NCI-H1417 (cell line): ENCODE results near the gene RBPMS2.
"Not testable (repeated sequence)": the region's sequence is repeated elsewhere in the genome, so short reads cannot be mapped to it uniquely, and the experiment has no call there.

Experiments
- DNase-seq, 3 experiments: peaks; one replicate each; lab custom pipeline; 2025; lab: John Stamatoyannopoulos, UW

Gene RBPMS2

DNA sequence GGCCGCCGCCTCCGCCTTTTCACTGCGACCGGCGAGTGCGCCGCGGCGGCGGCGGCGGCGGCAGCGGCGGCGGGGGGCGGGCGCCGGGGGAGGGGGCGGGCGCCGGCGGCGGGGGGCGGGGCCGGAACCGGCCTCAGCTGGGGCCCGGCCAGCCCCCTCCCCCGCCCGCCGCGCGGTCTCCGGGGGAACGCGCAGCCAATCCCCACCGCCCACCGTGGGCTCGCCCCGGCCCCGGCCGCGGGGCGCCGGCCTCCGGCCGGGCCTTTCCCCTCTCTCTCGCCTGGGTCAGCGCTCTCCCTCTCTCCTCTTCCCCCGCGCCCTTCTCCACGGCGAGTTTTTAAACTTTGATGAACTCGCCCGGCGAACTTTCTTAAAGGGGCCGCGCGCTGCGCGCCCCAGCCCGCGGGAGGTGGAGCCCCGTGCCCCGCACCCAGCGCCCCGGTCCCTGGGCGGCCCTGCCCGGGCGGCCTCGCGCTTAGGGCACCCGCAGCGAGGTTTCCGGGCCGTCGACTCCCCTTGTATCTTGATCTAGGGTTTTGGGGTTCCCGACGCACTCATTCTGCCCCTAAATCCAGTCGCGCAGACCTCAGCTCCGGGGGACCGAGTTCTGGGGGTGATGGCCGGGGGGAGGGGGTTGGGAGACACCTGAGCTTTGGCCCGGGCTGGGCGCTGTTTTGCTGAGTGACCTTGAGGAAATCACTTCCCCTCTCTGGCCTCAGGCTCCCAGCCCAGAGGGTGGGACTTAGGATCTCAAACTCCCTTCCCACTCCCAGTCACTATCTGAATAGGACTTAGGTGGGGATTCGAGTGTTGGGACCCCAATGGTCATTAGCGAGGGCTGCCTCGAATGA, at the start of gene RBPMS2:
Gene RBPMS2, minus strand, starts transcription at position 39 of the 851 bp plus-strand sequence. CDS start 270 bp downstream, outside the sequence.
- peak in 2 of 3 experiments; percentile 46 to 59 for DNase-seq

DNA sequence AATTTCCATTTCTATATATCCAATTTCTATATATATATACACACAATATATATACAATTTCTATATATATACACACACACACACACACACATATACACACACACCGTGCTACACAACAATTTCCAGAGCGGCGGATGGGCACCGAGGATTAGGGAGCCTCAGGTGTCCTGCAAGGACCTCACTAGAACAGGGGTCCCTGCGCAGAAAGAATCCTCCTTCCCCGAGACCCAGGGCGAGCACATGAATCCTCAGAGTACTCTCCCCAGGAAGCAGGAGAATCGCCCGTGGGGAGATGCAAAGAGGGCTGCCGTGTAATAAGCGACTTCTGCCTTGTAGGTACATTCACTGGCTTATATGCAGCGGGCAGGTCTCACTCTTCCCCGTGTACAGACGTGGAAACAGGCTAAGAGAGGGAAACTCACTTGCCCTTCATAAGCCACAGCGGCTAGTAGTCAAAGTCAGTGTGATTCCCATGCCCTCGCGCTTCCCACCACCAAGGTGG, 49.6 kb upstream of the RBPMS2 start:
- no peak for DNase-seq

DNA sequence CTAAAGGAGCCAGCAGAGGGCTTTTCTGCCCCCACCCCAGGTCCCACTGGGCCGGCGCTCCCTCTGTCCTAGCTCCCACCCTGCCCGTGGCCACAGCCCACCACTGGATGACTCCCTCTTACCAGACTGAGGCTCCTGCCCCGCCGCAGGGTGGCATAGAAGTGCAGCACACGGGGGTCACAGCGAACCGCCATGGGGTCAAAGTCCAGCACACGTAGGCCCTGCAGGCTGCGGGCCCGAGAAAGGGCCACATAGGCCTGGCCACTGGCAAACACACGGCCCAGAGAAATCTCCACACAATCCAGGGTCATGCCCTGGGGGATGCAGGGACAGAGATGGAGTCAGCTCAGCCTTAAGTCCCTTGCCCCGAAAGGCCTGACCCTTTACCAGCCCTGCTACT, 41.1 kb upstream of the RBPMS2 start:
- DNase-seq = no peak

DNA sequence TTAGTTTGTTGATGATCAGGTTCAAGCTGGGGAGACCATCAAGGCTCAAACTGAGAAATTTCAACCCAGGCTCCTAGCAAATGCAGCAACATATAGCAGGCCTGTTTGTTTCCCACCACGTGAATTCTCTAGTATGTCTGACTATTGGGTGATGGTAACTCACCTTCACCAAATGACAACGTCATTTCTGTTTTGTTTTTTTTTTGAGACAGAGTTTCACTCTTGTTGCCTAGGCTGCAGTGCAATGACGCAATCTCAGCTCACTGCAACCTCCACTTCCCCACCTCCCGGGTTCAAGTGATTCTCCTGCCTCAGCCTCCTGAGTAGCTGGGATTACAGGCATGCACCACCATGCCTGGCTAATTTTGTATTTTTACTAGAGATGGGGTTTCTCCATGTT, 39.6 kb upstream of the RBPMS2 start:
- DNase-seq = not testable (repeated sequence)

DNA sequence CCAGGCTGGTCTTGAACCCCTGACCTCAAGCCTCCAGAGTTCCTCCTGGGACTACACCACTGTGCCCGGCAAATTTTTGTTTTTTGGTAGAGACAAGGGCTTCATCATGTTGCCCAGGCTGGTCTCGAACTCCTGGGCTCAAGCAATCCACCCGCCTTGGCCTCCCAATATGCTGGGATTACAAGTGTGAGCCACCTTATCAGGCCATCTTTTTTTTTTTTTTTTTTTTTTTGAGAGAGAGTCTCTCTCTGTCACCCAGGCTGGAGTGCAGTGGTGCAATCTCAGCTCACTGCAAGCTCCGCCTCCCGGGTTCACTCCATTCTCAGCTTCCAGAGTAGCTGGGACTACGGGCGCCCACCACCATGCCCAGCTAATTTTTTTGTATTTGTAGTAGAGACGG, 38.9 kb upstream of the RBPMS2 start:
- DNase-seq = not testable (repeated sequence)

DNA sequence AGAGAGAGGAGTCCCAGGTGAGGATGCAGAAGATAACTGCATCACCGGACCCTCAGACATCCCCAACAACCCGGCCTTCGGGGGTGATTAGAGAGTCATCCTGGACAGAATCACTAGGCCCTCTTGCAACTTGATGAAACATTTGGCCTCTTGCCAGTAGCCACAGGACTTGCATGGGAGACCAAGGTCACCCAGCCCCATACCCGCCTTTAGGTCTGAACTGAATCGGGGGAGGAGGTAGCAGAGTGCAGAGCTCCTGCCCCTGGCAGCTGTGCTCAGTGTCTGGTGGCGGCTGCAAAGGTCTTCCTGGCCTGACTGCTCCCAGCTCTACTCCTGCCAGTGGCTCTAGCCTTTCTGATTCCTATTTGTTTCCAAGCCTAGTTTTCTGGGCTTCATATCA, 37.7 kb upstream of the RBPMS2 start:
- DNase-seq = peak in 1 of 3 experiments; percentile 25

DNA sequence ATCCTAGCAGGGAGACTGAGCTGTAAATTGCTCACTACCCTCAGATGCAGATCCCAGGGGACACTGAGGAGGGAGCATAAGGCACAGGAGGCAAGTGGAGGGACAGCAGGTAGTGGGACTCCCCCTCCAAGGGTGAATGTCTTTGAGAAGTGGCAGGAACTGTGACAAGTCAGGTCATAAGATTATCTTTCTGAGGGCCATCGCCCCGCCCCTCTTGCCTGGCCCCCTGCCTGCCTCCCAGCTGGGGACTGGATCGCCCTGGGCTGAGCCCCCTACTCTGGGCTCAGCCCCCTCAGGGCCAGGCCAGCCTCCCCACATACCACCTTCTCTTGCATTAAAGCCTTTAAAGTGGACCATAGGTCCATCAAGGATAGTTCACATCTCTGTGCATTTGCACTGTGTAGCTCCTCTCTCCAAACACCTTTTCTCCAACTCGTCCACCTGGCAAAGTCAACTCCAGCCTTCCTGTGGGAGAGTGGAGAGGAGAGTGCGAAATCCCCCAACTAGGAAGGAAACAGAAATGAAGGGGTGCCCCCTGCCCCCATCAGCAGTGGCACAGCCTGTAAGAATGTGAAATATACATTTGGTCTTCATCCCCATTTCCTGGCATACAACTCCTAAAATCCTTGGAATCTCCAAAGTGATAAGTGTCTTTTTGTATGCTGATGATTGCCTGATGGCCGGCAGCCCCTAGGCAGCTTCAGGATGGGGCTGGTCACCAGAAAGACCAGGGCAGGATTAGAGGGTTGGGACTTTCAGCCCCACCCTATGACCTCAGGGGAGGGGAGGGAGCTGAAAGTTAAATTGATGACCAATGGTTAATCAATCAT, 35.3 kb upstream of the RBPMS2 start:
- DNase-seq = no peak

DNA sequence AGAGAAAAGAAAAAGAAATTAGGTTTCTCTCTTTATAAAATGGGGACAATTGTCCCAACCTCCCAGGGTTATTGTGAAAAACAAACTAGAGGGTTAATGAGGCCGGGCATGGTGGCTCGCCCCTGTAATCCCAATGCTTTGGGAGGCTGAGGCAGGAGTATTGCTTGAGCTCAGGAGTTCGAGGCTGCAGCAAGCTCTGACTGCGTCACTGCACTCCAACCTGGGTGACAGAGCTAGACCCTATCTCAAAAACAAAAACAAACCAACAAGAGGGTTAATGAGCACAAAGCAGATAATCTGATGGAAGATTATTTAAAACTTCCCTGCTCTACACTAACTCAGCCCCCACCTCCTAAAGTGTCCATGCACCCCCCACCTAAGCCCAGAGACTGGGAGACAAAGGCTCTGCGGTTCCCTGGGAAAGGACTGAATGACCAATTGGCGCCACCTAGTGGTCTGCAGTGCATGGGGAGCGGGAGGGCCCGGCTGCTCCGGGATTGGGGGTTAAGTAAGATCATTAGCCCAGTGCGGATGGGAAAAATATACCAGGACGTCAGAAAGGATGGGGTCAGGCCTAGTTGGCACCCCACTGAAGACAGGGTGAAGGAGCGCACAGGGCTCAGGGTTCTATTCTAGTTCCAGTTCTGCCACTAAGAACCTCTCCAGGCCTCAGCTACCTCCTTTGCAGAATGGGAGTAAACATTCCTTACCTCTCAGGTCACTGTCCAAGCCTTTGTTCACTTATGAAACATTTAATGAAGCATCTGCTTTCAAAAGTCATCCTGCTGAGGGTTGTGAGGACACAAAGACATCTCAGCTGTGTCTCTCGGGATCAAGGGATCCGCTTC, 34.5 kb upstream of the RBPMS2 start:
- DNase-seq = peak; percentile 52 to 87 (median 66)

DNA sequence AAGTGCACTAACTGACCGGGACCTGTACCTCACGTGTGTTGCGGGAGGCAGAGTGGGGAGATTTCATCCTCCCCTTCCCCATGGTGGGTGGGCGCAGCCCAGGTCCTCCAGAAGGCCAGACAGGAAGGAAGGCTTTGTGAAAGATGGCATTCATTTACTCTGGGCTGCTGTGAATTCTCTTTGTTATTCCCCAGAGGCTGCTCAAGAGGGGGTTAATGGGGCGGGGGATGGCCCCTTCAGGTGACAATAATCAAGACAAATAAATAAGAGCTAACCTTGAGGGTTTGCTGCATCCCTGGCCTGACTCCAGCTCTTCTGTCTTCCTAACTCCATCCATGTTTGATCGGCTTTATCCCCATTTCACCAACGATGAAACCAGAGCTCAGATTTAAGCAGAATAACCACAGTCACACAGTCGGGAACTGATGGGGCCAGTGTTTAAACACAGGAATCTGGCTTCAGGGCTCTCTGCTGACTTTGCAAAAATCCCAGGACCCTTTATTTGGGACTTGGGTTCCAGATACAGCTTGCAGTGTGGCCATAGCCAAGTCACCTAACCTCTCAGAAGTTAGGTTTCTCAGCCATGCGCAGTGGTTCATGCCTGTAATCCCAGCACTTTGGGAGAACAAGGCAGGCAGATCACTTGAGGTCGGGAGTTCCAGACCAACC, 33.5 kb upstream of the RBPMS2 start:
- peak in 1 of 3 experiments; percentile 48 for DNase-seq

DNA sequence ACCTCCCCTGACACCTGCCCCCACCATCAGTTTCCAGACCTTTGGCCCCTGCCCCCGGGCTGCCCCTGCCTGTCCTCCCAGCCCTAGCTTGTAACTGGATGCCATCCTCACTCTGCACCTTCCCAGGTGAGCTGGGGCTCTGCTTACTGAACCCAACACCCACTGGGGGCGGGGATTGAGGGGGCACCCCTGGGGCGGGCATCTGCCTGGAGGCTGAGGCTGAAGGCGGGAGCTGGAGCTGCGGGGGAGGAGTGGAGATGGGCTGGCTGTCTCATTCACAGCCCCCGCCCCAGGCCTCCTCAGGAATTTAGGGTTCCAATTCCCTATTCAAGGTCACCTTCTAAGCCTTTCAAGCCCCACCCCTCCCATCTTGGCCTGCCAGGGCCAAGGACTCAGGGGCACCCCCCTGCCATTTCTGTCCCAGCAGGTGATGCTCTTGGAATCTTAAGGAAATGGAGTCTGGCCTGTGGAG, 32.4 kb upstream of the RBPMS2 start:
- no peak for DNase-seq

DNA sequence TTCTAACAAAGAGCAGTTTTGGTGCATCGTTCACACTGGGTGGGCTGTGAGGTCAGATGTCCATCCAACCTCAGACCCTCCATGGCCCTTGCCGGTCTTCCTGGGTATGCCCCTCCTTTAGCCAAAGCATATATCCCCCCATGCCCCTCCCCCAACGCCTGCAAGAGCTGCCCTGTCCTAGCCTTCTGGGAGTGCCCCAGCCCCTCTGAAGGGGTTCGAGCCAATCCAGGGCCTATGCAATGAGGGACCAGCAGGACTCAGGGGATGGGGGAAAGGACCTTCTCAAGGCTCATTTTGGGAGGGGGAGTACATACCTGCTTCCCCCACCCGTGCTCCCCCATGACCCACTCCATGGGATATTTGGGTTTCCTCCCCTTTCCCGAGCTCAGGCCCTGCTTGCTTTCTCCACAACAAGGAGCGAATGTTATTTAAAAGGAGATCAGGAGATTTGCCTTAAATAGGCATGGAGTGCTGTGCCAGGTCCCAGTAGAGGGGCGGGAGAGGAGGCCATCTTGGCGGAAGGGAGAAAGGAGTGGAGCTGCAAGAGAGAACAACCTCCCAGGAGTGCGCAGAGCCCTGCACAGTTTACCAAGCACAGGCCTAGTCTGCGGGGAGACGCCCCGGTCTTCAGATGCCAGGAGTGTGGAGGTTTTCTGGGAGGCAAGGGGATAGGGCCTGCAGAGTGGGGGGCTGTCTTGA, 31.8 kb upstream of the RBPMS2 start:
- no peak for DNase-seq

DNA sequence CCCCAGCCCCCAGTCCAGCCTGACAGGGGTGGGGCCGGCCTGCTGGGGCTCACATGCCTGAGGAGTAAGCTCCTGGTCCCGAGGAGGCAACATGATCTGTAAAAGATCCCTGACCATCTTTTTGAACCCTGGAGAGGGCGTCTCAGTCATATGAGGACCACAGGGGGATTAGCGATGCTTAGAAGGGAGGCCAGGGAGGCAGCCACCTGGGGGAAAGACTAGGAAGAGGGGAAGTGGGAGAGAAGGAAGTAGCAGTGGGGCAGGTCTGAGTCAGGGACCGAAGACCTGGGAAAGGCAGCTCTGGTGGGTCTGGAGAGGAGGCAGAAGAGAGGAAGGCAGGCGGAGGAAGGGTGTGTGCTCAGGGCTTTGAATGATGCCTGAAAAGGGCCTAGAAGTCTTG, 31.1 kb upstream of the RBPMS2 start:
- no peak for DNase-seq

DNA sequence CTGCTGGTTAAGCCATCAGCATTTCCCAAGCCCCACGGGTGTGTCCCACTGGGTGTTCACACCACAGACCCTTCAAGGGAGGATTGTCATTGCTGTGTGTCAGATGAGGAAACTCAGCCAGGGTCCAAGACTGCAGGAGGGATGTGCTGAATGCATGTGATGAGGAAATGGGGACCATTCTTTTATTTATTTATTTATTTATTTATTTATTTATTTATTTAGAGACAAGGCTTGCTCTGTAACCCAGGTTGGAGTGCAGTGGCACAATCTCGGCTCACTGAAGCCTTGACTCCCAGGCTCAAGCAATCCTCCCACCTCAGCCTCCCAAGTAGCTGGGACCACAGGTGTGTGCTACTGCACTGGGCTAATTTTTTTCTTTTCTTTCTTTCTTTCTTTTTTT, 29.2 kb upstream of the RBPMS2 start:
- DNase-seq = no peak

DNA sequence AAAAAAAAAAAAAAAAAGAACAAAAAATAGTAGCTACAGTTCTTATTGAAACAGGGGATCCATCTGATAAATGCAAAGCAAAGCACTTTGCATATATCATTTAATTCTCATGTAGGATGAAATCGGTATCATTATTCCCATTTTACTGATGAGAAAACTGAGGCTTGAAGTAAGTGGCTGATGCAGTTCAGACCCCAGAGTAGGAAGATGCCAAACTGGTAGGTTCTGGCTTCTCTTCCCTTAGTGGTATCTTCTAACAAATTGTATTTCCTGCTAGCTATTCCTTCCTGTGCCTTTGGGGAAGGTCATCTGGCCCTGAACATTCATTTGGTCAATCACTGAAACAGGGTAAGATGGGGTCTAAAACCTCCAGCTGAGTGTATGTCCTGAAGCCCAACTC, 28.1 kb upstream of the RBPMS2 start:
- DNase-seq = no peak

DNA sequence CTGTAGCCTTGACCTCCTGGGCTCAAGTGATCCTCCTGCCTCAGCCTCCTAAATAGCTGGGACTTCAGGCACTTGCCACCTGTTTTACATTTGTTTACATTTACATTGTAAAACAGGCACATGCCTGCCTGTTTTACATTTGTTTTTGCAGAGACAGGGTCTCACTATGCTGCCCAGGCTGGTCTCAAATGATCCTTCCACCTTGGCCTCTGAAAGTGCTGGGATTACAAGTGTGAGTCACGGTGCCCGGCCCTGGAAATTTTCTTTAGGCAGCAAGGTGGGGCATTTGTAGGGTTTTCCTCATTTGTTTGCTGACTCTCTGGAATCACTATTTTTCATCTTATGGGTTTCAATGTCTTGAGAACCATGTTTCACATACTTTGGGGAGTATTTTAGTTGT, 25.1 kb upstream of the RBPMS2 start:
- no peak for DNase-seq

DNA sequence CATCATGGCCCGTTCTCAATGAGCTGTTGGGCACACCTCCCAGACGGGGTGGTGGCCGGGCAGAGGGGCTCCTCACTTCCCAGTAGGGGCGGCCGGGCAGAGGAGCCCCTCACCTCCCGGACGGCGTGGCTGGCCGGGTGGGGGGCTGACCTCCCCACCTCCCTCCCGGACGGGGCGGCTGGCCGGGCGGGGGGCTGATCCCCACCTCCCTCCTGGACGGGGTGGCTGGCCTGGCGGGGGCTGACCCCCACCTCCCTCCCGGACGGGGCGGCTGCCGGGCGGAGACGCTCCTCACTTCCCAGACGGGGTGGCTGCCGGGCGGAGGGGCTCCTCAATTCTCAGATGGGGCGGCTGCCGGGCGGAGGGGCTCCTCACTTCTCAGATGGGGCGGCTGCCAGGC, 23.5 kb upstream of the RBPMS2 start:
- not testable (repeated sequence) for DNase-seq

DNA sequence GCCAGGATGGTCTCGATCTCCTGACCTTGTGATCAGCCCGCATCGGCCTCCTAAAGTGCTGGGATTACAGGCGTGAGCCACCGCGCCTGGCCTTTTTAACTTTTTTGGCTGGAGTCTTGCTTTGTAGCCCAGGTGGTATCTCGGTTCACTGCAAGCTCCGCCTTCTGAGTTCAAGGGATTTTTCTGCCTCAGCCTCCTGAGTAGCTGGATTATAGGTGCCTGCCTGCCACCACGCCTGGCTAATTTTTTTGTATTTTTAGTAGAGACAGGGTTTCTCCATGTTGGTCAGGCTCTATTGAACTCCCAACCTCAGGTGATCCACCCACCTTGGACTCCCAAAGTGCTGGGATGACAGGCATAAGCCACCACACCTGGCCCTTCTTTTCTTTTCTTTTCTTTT, 20.5 kb upstream of the RBPMS2 start:
- DNase-seq = not testable (repeated sequence)

DNA sequence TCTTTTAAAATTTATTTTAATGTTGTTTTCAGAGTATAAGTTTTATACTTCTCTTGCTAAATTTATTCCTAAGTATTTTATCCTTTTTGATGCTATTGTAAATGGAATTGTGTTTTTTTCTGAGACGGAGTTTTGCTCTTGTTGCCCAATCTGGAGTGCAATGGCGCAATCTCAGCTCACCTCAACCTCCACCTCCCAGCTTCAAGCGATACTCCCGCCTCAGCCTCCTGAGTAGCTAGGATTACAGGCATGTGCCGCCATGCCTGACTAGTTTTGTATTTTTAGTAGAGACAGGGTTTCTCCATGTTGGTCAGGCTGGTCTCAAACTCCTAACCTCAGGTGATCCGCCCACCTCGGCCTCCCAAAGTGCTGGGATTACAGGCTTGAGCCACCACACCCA, 19.9 kb upstream of the RBPMS2 start:
- DNase-seq = not testable (repeated sequence)

DNA sequence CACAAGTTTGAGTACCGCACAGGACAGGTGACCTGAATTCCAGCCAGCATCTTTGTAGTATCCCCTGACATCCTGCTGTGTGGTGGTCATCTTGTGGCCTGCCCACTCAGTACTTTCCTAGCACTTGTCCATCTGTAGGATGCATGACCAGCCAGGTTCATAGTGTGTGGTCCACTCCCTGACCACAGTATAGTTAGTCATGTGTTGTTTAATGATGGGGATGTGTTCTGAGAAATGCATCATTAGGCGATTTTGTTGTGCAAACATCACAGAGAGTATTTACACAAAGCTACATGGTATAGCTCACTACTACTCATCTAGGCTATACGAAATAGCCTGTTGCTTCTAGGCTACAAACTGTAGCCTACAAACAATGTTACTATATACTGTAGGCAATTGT, 16.9 kb upstream of the RBPMS2 start:
- DNase-seq = peak in 1 of 3 experiments; percentile 53

DNA sequence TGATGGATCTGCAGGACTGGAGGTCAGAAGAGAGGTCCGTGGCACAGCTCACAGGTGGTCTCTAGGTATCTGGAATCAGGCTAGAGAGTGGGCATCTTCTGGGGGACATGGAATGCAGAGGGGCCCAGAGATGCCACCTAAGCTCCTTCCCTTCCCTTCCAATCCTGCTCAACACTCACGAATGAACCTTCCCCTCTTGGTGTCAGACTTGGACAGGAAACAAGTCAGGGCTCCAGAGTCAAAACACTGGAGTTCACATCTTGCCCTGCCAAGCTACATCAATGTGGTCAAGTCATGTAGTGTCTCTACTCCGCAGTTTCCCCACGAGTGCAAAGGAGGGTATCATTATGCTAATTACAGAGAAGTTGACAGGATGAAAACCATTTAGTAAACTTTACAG, 16.0 kb upstream of the RBPMS2 start:
- DNase-seq = no peak

DNA sequence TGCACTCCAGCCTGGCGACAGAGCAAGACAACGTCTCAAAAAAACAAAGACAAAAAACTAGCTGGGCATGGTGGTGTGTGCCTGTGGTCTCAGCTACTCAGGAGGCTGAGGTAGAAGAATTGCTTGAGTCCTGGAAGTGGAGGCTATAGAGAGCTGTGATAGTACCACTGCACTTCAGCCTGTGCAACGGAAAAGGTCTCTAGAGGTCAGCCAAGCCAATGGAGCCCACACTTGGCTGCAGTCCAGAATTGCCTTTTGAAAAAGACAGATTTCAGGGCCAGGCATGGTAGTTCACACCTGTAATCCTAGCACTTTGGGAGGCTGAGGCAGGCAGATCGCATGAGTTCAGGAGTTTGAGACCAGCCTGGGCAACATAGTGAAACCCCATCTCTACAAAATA, 8.4 kb upstream of the RBPMS2 start:
- no peak for DNase-seq
